Panc1 (cell line): ENCODE data around the gene RPL19.

Experiments used
- CTCF ChIP-seq: fragments of 450-650 bp; IDR thresholded peaks from 2 replicates; pipeline ENCODE4 v1.5.1; 2017; ENCODE audit warnings: mild to moderate bottlenecking
- POLR2AphosphoS5 ChIP-seq: IDR thresholded peaks from 2 replicates; pipeline ENCODE4 v1.6.1; 2012; ENCODE audit warnings: mild to moderate bottlenecking, low read depth, low read length, moderate library complexity
- TCF7L2 ChIP-seq: IDR thresholded peaks from 2 replicates; pipeline ENCODE4 v1.6.1; 2011; ENCODE audit warnings: mild to moderate bottlenecking, low read depth, low read length, inconsistent platforms

GRCh38 chr17:39212841-39213480, 12.9 kb downstream of the RPL19 start:
- TF ChIP-seq CTCF, result no peak
- TF ChIP-seq POLR2AphosphoS5, result no peak
- no peak for TF ChIP-seq TCF7L2
